HG03060 (cell line): Measurements from ENCODE around the gene ETNK2.

Source experiments
- ATAC-seq: cut with Tn5 transposase; IDR thresholded peaks from one replicate; pipeline ENCODE4 v1.9.1; 2021; ENCODE audit warnings: low read depth, moderate number of reproducible peaks; ENCODE audit not compliant: unreplicated experiment

The ETNK2 gene

DNA sequence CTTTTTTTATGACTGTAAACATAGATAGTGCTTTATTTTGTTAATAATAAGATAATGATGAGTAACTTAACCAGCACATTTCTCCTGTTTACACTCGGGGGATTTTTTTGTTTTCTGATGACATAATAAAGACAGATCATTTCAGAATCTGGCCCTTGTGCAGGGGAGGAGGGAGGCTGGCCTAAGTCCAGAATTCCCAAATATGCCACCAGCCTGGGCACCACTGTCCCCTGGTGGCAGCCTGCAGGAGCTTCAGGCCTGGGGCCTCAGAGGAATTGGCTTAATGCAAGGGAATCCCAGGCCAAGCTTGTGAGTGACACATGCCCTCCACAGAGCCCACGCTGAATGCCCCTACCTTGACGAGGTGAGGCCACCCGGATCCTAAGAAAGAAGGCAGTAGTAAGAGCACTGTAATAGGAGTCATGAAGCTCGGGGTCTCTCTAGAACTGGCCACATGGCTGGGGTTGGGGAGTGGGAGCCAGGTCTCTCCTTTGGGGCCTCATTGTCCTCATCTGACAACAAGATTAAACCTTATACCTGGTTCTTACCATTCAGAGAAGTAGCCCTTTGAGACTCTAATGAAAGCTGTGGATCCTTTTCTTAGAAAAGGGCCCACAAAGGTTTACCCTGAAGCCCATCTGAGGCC is 24.1 kb downstream of the ETNK2 start:
- no peak for ATAC-seq

DNA sequence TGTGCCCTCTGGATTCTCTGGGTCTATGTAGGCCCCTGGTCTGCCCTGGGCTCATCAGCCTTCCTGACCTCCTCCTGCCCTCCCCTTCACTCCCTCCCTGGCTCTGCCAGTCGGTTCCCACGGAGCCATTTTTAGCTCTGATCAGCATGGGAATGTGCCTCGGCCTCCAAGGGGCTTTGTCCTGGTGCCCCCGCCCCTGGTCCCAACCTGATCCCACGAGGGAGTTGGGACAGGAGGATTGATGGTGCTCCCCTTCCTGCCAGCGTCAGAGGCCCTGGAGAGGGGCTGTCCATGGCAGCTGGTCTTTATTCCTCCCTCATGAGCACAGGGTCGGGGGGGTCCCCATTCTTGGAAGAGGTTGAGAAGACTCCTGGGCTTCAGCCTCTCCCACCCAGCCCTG is 24.9 kb downstream of the ETNK2 start:
- no peak for ATAC-seq

- ATAC-seq = no peak
Measured at GRCh38 chr1:204126386-204126785, 25.5 kb downstream of the ETNK2 start.

DNA sequence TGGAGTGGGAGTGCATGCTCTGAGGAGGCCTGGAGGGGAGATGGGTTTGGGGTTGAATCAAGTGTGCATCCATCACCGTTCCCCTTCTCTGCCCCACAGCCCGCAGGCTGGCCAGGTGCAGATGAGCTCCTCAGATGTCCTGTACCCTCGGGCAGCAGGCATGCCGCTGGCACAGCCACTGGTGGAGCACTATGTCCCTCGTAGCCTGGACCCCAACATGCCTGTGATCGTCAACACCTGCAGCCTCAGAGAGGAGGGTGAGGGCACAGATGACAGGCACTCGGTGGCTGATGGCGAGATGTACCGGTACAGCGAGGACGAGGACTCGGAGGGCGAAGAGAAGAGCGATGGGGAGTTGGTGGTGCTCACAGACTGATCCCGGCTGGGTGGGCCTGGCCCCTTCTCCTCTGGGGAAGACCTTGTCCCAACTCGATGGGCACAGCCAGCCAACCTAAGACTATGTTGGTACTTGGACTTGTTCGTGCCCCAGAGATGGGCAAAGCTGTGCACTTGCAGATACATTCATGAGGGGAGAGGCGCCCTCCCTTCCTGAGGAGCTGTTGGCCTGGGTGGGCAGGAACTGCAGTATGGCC is 26.0 kb downstream of the ETNK2 start:
- ATAC-seq = no peak

- no peak for ATAC-seq
Measured at GRCh38 chr1:204124639-204125038, 27.2 kb downstream of the ETNK2 start.

- ATAC-seq = no peak
Measured at GRCh38 chr1:204123376-204123775, 28.5 kb downstream of the ETNK2 start.

GRCh38 chr1:204121840-204122555 is 29.8 kb downstream of the ETNK2 start:
- no peak for ATAC-seq

- no peak for ATAC-seq
Measured at GRCh38 chr1:204116539-204116938, 35.3 kb downstream of the ETNK2 start.

DNA sequence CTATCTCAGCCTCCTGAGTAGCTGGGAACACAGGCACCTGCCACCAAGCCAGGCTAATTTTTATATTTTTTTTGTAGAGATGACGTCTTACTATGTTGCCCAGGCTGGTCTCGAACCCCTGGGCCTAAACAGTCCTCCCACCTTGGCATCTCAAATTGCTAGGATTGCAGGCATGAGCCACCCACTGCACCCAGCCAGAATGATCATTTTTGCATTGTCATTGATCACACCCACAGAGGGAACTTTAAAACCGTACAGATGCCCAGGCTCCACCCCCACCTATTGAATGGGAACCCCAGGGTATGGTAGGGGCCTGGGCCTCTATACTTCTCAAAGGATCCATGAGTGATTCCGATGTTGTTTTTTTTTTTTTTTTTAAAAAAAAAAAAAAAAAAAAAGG is 36.7 kb downstream of the ETNK2 start:
- no peak for ATAC-seq

DNA sequence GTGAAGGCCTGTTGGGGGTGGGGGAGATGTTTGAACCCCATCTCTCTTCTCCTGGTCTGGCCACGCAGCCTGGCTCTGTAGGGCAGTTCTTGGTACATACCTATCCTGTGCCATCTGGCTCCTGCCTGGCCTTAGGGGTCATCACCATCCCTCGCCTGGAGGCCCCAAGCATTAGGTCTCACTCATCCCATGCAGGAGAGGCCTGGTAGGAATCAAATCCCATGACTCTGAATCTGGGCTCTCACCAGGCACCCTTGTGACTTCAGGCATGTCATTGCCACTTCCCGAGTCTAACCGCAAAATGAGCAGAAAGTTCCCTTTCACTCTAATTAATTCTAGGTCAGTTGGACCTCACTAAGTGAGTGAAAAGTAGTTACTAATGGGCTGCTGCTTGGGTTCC is 37.2 kb downstream of the ETNK2 start:
- ATAC-seq = no peak

DNA sequence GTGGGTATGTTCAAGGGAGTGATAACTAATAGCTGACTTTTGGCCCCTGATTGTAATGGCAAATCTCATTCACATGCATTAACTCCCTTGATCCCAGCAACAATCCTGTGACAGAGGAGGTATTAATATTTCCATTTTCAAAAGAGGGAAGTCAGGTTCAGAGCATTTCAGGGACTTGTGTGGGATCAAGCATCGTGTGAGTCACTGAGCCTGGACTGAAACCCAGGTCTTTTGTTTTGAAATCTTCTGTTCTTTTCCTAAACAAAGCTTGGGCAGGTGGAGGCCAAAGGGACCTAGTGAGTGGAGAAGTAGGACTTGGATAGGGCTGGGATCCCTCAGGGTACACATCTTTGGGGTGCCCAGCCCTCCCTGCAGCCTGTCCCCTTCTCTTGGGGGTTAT is 37.9 kb downstream of the ETNK2 start:
- no peak for ATAC-seq

DNA sequence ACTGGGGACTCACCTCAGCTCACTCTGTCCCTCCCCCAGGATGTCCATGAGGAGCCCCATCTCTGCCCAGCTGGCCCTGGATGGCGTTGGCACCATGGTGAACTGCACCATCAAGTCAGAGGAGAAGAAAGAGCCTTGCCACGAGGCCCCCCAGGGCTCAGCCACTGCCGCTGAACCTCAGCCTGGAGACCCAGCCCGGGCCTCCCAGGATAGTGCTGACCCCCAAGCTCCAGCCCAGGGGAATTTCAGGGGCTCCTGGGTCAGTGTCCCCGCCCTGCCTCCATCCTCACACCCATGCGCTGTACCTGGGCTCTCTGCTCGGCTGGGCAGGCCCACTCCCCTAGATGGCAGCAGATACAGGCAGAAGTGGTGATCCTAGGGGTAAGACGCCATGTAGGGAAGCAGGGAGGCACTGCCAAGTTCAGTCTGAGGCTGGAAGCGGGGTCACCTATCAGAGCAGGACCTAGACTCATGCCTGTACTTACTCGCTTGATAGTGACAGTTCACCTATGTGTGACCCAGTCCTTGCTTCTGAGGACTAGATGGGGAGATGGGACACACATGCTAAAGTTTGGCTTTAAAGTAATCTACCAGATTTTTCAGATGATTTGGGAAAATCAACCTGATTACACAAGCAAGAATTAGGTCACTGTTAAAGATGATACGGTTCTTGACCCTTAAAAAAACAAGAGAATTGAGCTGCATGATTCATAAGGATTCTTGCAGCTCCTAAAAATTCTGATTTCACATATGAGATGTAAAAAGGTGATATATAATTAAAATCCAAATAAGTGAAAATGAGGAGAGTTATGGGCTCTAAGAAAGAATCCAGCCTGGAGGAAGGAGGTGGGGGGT is 38.7 kb downstream of the ETNK2 start:
- ATAC-seq = no peak

DNA sequence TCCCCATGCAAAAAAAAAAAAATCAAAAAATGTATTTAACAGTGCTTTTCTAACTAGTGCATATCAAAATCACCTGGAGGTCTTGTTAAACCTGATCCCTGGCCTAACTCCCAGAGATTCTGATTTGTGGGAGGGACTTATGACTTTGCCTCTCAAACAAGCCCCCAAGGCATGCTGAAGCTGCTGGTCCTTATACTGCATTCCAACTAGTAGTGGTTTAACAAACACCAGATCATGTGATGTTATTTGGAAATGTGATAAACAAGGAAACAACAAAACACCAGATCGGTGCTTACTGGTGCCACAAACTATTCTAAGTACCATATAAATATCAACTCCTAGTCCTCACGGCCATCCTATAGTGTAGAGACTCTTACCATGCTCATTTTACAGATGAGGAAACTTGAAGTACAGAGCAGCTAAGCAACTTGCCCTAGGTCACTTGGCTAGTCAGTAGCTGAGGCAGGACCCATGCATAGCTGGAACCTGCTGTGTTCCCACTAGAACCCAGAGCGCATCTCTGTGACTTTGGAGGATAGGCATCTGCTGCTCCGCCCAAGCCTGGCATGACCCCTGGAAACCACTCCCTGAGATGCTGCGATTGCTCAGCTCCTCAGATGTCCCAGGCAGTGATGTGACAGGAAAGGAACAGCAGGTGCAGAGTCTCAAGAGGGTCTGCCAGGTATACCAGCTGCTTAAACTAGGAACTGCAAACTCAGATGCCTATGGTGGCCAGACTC is 40.8 kb downstream of the ETNK2 start:
- no peak for ATAC-seq

- ATAC-seq = no peak
Measured at GRCh38 chr1:204108312-204109141, 43.3 kb downstream of the ETNK2 start.

GRCh38 chr1:204107892-204108291 is 44.0 kb downstream of the ETNK2 start:
- ATAC-seq = no peak

GRCh38 chr1:204106825-204107224 is 45.0 kb downstream of the ETNK2 start:
- no peak for ATAC-seq

DNA sequence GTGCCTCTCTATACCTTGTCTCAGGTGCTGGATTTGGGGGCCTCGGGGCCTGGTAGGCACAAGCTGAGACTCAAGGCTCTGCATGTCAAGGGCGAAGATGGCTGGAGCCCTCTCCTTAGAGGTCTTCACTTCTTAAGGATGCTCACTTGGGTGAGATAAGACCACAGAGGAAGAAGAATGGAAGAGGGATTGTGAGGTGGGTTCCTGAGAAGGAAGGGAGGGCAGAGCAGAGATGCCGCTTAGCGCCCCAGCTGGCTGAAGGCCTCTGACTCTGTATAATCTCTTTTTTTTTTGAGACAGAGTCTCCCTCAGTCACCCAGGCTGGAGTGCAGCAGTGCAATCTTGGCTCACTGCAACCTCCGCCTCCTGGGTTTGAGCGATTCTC is 46.7 kb downstream of the ETNK2 start:
- ATAC-seq = no peak

- ATAC-seq = no peak
Measured at GRCh38 chr1:204104331-204105130, 47.3 kb downstream of the ETNK2 start.

- ATAC-seq = no peak
Measured at GRCh38 chr1:204103431-204103741, 48.5 kb downstream of the ETNK2 start.
